ENCODE data around the gene TBC1D14.
"Not testable (repeated sequence)": the region's sequence is repeated elsewhere in the genome, so short reads cannot be mapped to it uniquely, and the experiment has no call there.

The TBC1D14 gene

GRCh38 chr4:6910340-6910959, 824 bp downstream of the TBC1D14 start:
- DNase-seq: peak; percentile 24 to 56 (median 40)

DNA sequence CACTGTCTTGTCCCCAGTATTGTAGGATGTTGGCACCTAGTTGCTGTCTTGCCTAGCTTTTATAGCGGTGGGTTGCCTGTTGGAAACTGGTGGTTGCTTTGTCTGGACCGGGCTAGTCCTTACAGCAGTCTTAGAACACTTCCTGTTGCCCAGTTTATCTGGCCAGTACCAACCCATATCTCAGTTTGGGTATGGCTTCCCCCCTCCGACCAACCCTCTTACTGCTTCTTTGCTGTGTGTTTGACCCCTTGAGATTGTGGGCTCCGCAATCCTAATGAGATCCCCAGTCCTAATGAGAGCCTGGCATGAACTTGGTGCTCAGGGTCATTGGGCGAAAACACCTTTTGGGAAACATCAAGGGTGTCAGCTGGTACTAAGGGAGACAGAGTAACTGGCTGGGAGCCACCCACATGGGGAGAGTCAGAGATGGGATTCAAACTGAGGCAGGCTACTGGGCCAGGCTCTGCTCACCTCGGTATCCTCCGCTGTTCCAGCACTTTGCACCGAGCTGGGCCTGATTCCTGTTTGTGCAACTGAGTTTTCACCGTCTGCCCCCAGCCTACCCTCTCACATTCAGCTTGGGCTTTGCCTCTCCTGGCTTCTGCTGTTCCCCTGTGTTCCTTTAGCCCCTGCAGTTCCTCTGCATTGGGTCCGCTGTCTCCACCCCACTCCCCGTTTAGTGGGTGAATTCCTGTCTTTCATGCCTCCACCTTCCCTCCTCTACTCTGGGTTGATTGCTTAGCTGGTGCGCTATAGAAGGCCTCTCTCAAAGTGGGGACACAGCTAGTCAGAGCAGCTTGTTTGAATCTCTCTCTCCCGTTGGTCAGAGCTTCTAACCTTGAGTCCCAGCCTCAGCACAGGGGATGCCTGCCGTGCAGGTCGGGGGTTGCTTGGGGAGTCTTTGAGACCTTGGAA, 1.6 kb downstream of the TBC1D14 start:
- DNase-seq: no peak

DNA sequence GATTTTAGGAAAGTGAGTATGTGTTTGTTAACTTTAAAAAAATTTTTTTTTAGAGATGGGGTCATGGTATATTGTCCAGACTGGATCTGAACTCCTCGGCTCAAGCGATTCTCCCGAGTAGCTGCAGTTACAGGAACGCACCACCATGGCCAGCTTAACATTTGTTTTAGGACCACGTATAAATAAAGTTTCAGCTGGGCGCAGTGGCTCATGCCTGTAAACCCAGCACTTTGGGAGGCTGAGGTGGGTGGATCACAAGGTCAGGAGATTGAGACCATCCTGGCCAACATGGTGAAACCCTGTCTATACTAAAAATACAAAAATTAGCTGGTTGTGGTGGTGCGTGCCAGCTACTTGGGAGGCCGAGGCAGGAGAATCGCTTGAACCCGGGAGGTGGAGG, 2.3 kb downstream of the TBC1D14 start:
- DNase-seq: not testable (repeated sequence)

GRCh38 chr4:6912441-6912840, 2.8 kb downstream of the TBC1D14 start:
- DNase-seq: peak in 1 of 4 experiments; percentile 31

GRCh38 chr4:6913350-6913905, 3.8 kb downstream of the TBC1D14 start:
- no peak for DNase-seq

GRCh38 chr4:6914448-6914847, 4.8 kb downstream of the TBC1D14 start:
- DNase-seq: no peak

DNA sequence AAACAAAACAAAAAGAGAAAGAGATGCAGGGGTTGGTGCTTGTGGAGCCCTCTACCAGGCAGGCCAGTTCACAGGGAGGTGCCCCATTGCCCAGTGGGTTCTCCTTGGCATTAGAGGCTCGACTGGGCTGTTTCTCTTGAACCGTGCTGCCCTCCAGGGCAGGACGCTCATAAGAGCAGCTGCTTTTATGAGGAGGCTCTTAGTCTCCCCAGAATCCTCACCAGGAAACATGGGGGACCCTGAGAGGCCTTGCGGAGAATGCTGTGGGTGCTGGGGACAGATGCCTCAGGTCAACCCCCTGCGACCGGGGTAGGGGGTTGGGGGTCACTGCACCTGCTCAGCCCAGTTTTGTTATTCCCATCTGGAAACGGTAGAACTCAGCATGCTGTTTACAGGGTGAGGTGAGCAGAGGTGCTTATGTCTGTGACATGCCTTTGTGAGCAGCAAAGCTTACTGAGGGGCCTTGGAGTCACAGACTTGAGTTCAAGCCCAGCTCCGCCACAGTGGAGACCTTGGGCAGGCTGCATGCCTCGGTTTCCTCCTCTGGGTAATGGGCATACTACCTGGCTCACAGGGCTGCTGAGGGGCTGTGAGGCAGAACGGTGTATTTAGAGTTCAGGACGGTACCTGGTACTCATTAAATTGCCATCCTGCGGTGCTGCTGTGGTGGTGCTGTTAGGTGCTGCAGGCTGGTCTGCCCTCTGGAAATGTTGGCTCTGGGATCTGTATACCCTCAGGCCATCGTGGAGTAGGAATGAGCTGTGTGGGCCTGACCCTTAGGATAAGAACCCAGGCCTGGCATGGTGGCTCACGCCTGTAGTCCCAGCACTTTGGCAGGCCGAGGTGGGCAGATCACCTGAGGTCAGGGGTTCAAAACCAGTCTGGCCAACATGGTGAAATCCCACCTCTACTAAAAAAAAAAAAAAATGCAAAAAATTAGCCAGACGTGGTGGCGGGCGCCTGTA, 5.7 kb downstream of the TBC1D14 start:
- no peak for DNase-seq

- DNase-seq: no peak
Measured at GRCh38 chr4:6916069-6916586, 6.5 kb downstream of the TBC1D14 start.

- peak; percentile 61 to 76 (median 72) for DNase-seq
Measured at GRCh38 chr4:6916587-6917460, 7.2 kb downstream of the TBC1D14 start.

GRCh38 chr4:6917461-6918271, 8.0 kb downstream of the TBC1D14 start:
- DNase-seq: peak; percentile 83 to 93 (median 87)

GRCh38 chr4:6918338-6918737, 8.7 kb downstream of the TBC1D14 start:
- peak in 3 of 4 experiments; percentile 38 to 51 (median 49) for DNase-seq

- no peak for DNase-seq
Measured at GRCh38 chr4:6920171-6920570, 10.5 kb downstream of the TBC1D14 start.

GRCh38 chr4:6923507-6923906, 13.9 kb downstream of the TBC1D14 start:
- DNase-seq: no peak

GRCh38 chr4:6924361-6924779, 14.7 kb downstream of the TBC1D14 start:
- no peak for DNase-seq

DNA sequence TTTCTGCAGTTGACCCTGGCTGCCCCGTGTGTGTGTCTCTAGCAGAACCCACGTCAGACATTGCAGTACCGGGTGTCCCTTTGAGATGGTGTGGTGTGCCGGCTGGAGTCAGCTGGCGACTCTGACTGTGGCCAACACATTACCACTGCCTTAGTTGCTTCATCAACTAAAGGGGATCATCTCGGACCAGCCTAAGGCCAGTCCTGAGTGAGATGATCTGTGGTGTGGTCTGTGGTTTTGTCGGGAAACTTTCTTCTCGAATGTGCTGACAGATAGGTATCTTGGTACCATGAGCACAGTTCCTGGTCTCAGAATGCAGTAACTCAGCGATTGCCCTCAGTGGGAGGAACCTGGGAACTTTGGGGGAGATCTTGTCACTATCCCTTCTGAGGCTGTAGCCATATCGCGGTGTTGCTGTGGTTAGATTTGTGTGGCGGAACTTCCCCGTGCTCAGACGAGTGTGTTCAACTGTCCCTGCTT, 15.8 kb downstream of the TBC1D14 start:
- peak; percentile 74 to 87 (median 75) for DNase-seq

DNA sequence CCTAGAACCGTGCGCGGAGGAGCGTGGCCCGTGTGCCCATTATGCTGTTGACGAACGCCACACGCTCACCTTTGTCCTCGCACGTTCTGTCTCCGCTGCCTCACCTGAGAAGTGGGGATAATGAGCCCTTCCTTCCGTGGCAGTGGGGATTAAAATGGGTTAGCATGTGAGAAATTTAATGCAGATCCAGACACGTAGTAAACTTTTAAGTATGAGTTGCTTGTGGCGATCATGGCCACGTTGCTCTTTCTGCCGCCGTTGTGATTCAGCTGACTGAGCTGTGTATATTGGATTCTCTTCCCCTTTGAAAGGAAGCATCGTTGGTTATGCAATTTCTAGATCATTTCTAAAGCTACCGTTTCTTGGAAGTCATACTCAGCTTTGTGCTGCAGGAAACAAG, 16.5 kb downstream of the TBC1D14 start:
- peak; percentile 78 to 94 (median 87) for DNase-seq

DNA sequence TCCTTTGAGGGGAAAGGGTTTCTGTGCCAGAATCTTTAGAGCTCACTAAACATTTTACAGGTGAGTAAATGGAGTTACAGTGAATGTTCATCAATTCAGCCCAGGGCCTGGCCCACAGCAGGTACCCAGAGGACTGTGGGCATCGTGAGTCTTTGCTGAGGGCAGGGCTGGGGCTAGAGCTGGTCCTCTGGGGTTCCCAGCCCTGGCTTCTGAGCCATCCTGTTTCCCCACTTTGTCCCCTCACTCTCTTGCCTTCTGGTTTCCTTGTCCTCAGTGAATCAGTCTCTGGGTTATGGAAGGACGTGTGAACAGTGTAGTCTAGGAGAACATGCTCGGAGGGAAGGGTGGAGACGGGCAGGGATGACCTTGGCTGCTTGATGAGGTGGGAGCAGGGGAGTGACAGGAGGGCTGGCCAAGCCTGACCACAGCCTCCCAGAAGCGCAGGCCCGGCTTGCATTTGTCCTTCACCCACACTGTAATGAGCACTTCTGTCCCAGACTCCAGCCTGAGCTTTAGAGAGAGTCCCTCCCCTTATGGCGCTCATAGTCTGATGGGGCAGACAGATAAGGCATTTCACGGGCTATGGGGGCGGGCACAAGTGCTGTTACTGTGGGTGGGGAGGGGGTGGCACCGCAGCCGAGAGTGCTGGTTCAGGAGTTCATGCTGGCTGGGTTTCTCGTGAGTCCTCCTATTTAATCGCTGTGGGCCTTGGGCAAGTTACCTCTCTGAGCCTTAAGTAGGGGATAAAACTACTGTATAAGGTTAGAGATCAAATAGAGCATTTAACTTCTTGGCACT, 17.3 kb downstream of the TBC1D14 start:
- DNase-seq: peak; percentile 52 to 84 (median 72)

GRCh38 chr4:6928081-6928480, 18.5 kb downstream of the TBC1D14 start:
- no peak for DNase-seq

DNA sequence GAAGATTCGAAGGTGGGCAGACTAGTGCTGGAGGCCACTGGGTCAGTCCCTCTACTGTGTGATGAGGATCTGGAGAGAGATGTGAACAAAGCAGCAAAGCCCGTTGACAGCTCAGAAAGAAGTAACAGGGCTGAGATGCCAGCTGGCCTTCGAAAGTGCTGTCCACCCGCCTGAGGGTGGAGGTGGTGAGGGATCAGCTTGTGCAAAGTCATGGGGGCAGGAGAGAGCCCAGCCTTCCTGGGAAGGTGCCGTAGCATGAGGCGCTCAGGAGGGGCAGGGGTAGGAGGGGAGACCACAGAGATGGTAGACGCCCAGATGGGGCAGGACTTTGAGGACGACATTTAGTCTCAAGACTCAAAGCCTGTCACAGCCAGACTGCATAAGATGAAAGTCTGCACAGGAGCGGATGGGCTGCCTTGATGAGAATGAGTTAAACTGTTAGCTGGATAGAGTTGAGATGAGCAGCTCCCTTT, 19.7 kb downstream of the TBC1D14 start:
- peak in 1 of 4 experiments; percentile 33 for DNase-seq

Data from suppressor macrophage (primary cell).